K562 (cell line): ENCODE results near the gene WDR18. TPM values are rescaled to one million over a fixed set of nuclear protein-coding genes. Genes with fewer than 3 reads are reported as not detected.

Experiments used
- ATAC-seq: fragments of 200-7000 bp; cut with Tn5 transposase; 3 replicates; pipeline ENCODE4 v1.9.1; 2020; ENCODE audit warnings: moderate library complexity
- BruUV-seq: library from RNA; stranded (reverse); fragments of 400-500 nt; replicated peaks from 2 replicates; lab custom pipeline; 2021; lab: Mats Ljungman, UMichigan
- CTCF ChIA-PET: fragments of 300-600 bp; formaldehyde crosslinking; extraction: SDS; loops from one replicate; lab custom pipeline; 2021; ENCODE audit warnings: low intra/inter-chr PET ratio; lab: Yijun Ruan, JAX
- POLR2A ChIA-PET: fragments of 300-600, 350-650 bp; sonication (Branson Sonifier 250); formaldehyde crosslinking; extraction: SDS; loops from one replicate; lab custom pipeline; 2021; ENCODE audit warnings: antibody characterized with exemption, inconsistent platforms; lab: Yijun Ruan, JAX
- DNase-seq, 4 experiments: peaks; one replicate each; pipeline versions ENCODE4 v3.0.0 to v3.0.0-alpha.2; 2011 to 2018; ENCODE audit warnings: low spot score in 3 of 4, mixed read lengths in 3 of 4; ENCODE audit errors: extremely low read depth in 1 of 4
- FAIRE-seq: peaks from 2 replicates; lab custom pipeline; 2011; peaks lifted over from hg19 to GRCh38; lab: Jason Lieb, UNC
- H2AFZ ChIP-seq: 2 replicates; pipeline ENCODE4 v1.6.0; 2011; ENCODE audit warnings: low read depth, low read length, control low read depth, inconsistent platforms
- H3K27ac ChIP-seq: fragments of 200-600 bp; 3 replicates; pipeline ENCODE4 v1.8.0; 2011; ENCODE audit warnings: low read depth, mild to moderate bottlenecking, control low read depth, inconsistent platforms, low read length, moderate library complexity, mixed read lengths; ENCODE audit errors: extremely low read depth
- H3K27me3 ChIP-seq, 2 experiments: fragments of 300-600 bp in 1 of 2; 2 replicates in 1 of 2; 3 replicates in 1 of 2; pipeline versions ENCODE4 v1.6.0 to v1.8.0; 2011; ENCODE audit warnings: inconsistent platforms in 2 of 2, low read length in 2 of 2, mild to moderate bottlenecking in 1 of 2, mixed read lengths in 1 of 2, moderate library complexity in 1 of 2; ENCODE audit not compliant: control insufficient read depth in 2 of 2, insufficient read depth in 2 of 2
- H3K36me3 ChIP-seq: fragments of 300-600 bp; 3 replicates; pipeline ENCODE4 v1.8.0; 2011; ENCODE audit warnings: mild to moderate bottlenecking, low read length, inconsistent platforms; ENCODE audit not compliant: control insufficient read depth, insufficient read depth
- H3K4me1 ChIP-seq, 2 experiments: fragments of 200-600 bp in 1 of 2; replicated peaks in 1 of 2; 2 replicates in 1 of 2; 3 replicates in 1 of 2; pipeline versions ENCODE4 v1.5.1 to v1.8.0; 2011; ENCODE audit warnings: inconsistent platforms in 2 of 2, low read length in 2 of 2, mild to moderate bottlenecking in 1 of 2, mixed read lengths in 1 of 2, moderate library complexity in 1 of 2; ENCODE audit not compliant: control insufficient read depth in 2 of 2, insufficient read depth in 2 of 2
- H3K4me2 ChIP-seq: 2 replicates; pipeline ENCODE4 v1.6.1; 2011; ENCODE audit warnings: low read length, control low read depth, inconsistent platforms, mixed read lengths; ENCODE audit not compliant: insufficient read depth
- H3K4me3 ChIP-seq: fragments of 200-600 bp; sonication (generic), shearing (Covaris generic); 2 replicates; pipeline ENCODE4 v1.5.1; 2016; ENCODE audit warnings: control low read depth, inconsistent platforms
- H3K79me2 ChIP-seq: fragments of 200-600 bp; 3 replicates; pipeline ENCODE4 v1.8.0; 2011; ENCODE audit warnings: low read length, inconsistent platforms; ENCODE audit not compliant: control insufficient read depth, insufficient read depth
- H3K9ac ChIP-seq, 2 experiments: 2 replicates each; pipeline versions ENCODE4 v1.6.0 to v1.6.1; 2011; ENCODE audit warnings: low read depth in 2 of 2, low read length in 2 of 2, control low read depth in 1 of 2, inconsistent platforms in 1 of 2, mild to moderate bottlenecking in 1 of 2, mixed read lengths in 1 of 2; ENCODE audit not compliant: insufficient read depth in 1 of 2
- H3K9me1 ChIP-seq: one replicate; pipeline ENCODE4 v1.6.0; 2011; ENCODE audit warnings: inconsistent platforms, mild to moderate bottlenecking, low read length, moderate library complexity; ENCODE audit not compliant: control insufficient read depth, insufficient read depth
- H3K9me3 ChIP-seq: replicated peaks from 2 replicates; pipeline ENCODE4 v1.5.1; 2011; ENCODE audit warnings: low read depth, low read length, inconsistent platforms; ENCODE audit not compliant: control insufficient read depth, insufficient read depth
- H4K20me1 ChIP-seq: replicated peaks from 2 replicates; pipeline ENCODE4 v1.6.1; 2011; ENCODE audit warnings: low read length, inconsistent platforms, mixed read lengths; ENCODE audit not compliant: control insufficient read depth, insufficient read depth
- AFF4 ChIP-seq: sonication (generic); formaldehyde crosslinking; IDR thresholded peaks from 2 replicates; pipeline ENCODE4 v1.8.0; 2023; ENCODE audit warnings: mild to moderate bottlenecking, missing genetic modification reagents
- DPF2 ChIP-seq: fragments of 450-650 bp; IDR thresholded peaks from 2 replicates; pipeline ENCODE4 v1.6.1; 2016
- FOS ChIP-seq: IDR thresholded peaks from 3 replicates; pipeline ENCODE4 v1.6.1; 2011; ENCODE audit not compliant: insufficient read length; ENCODE audit errors: extremely low read depth
- KLF1 ChIP-seq: fragments of 450-650 bp; IDR thresholded peaks from 2 replicates; pipeline ENCODE4 v1.6.1; 2016; ENCODE audit warnings: missing genetic modification characterization, missing compliant biosample characterization
- MCM3 ChIP-seq: fragments of 450-650 bp; IDR thresholded peaks from 2 replicates; pipeline ENCODE4 v1.6.1; 2016
- MCM7 ChIP-seq, 2 experiments: fragments of 450-650 bp; IDR thresholded peaks; 2 replicates each; pipeline ENCODE4 v1.6.1; 2016 to 2018
- MIER1 ChIP-seq: fragments of 450-650 bp; IDR thresholded peaks from 2 replicates; pipeline ENCODE4 v1.6.1; 2016; ENCODE audit warnings: antibody characterized with exemption, mild to moderate bottlenecking, low read depth
- PHF8 ChIP-seq: fragments of 200-600 bp; sonication (generic); IDR thresholded peaks from 2 replicates; pipeline ENCODE4 v1.6.1; 2012; ENCODE audit warnings: mixed run types, mild to moderate bottlenecking, inconsistent platforms, low read length, moderate library complexity, borderline replicate concordance
- POLR2AphosphoS5 ChIP-seq: IDR thresholded peaks from 2 replicates; pipeline ENCODE4 v1.6.1; 2011; ENCODE audit warnings: mild to moderate bottlenecking, low read depth, low read length, moderate library complexity; ENCODE audit not compliant: control insufficient read depth, insufficient read depth
- POLR2G ChIP-seq: fragments of 200-400 bp; formaldehyde crosslinking; IDR thresholded peaks from 2 replicates; pipeline ENCODE4 v1.6.1; 2017; ENCODE audit warnings: low read depth, mild to moderate bottlenecking, antibody characterized with exemption, low read length, moderate library complexity
- RBFOX2 ChIP-seq: fragments of 200-400 bp; formaldehyde crosslinking; IDR thresholded peaks from 2 replicates; pipeline ENCODE4 v1.6.1; 2017; ENCODE audit warnings: low read depth, mild to moderate bottlenecking, low read length, moderate library complexity
- RUNX1 ChIP-seq: sonication (generic); IDR thresholded peaks from 2 replicates; pipeline ENCODE4 v1.6.1; 2016; ENCODE audit warnings: antibody characterized with exemption, low read depth
- TAF9B ChIP-seq: fragments of 450-650 bp; IDR thresholded peaks from 2 replicates; pipeline ENCODE4 v1.6.1; 2018; ENCODE audit warnings: mild to moderate bottlenecking; ENCODE audit not compliant: partially characterized antibody
- TRIM28 ChIP-seq: fragments of 450-650 bp; IDR thresholded peaks from 2 replicates; pipeline ENCODE4 v1.6.1; 2017
- ZBTB33 ChIP-seq: sonication (generic); formaldehyde crosslinking; IDR thresholded peaks from 2 replicates; pipeline ENCODE4 v1.8.1; 2023; ENCODE audit warnings: mild to moderate bottlenecking, missing genetic modification reagents
- ZNF696 ChIP-seq: fragments of 250-450 bp; sonication (Bioruptor Pico); conservative IDR thresholded peaks from 2 replicates; pipeline ENCODE4 v1.4.0; 2020; ENCODE audit warnings: mild to moderate bottlenecking, moderate library complexity
- ZNF780A ChIP-seq: fragments of 250-450 bp; sonication (Bioruptor Pico); IDR thresholded peaks from 2 replicates; pipeline ENCODE4 v1.5.0; 2021; ENCODE audit warnings: mild to moderate bottlenecking
- WGBS: fragments of 100-300 bp; shearing (Covaris generic); methylation state at CpG from one replicate; pipeline ENCODE4 v1.1.6; 2016; ENCODE audit warnings: low coverage, mixed read lengths; ENCODE audit not compliant: insufficient coverage; ENCODE audit errors: missing lambda C conversion rate; 5-methylcytosine and 5-hydroxymethylcytosine counted together
- in situ Hi-C: fragments of 300-500 bp; cut with MboI; formaldehyde crosslinking; loops from 4 replicates; pipeline ENCODE4 v1.15.0; 2018; ENCODE audit warnings: inconsistent platforms, mixed read lengths
- intact Hi-C: fragments of 100-400 bp; cut with micrococcal nuclease; formaldehyde crosslinking; loops from 2 replicates; pipeline ENCODE4 v1.14.2; 2022
- polyA plus RNA-seq, 8 experiments: library from polyadenylated mRNA; depleted of rRNA in 4 of 8; stranded (reverse) in 5 of 8; unstranded in 3 of 8; fragments of >200 nt; fragmentation: Nextera tagmentation in 2 of 8; fragmentation: Illumina TruSeq in 1 of 8; extraction: Ambion mirVana in 2 of 8; extraction: Trizol in 1 of 8; gene quantifications; 2 replicates each; pipeline versions ENCODE4 v1.2.1 to v1.2.3, GENCODE V29; 2011 to 2014; ENCODE audit warnings: inconsistent platforms in 1 of 8, missing spikeins in 1 of 8
- total RNA-seq, 7 experiments: library from RNA; depleted of rRNA in 6 of 7; stranded (reverse); fragments of >200 nt in 6 of 7; fragmentation: Illumina TruSeq in 2 of 7; extraction: Trizol in 2 of 7; gene quantifications; 2 replicates each; pipeline versions ENCODE4 v1.2.1 to v1.2.3, GENCODE V29; 2011 to 2021; ENCODE audit warnings: low replicate concordance in 1 of 7

WDR18 gene
- total and polyA plus RNA-seq, 9 of the 15 experiments (the other 6 are each of a cell fraction or from before 2014, with no cell fraction given) = 0.65 to 181 (median 30.1) TPM

- Histone ChIP-seq H3K79me2 (peaks cover 5% of the 10 kb centered on the region; the same call in 1 of the 3 replicates), H3K27ac (no peak overlapping the region), H3K36me3 (peaks cover 43% of the 10 kb centered on the region; the same call in 2 of the 3 replicates), H3K27me3 (no peaks in the 10 kb centered on the region), H3K9me1 (no peaks in the 10 kb centered on the region), H3K4me1 (peaks cover 0 to 75% of the 10 kb centered on the region in 2 experiments; a peak in 2 of 5 replicates), H3K9me3 (no peaks in the 10 kb centered on the region), H2AFZ (no peak overlapping the region), H3K4me3 (no peak overlapping the region), H3K9ac (no peak overlapping the region), H4K20me1 (no peaks in the 10 kb centered on the region), H3K4me2 (no peak overlapping the region)
- DNase-seq = no peak
- in situ Hi-C loops = no loop called here
- WGBS = 91% methylated on average over 24 of the region's 45 CpGs
- no peak for FAIRE-seq
- POLR2A ChIA-PET = no interaction called here
- no TSS peak for BruUV-seq
- CTCF ChIA-PET = no interaction called here
- no peak for ATAC-seq
- intact Hi-C loops = no loop called here
- TF ChIP-seq FOS (no peak), POLR2AphosphoS5 (no peak), ZNF780A (CRISPR knock-in tag) (no peak), ZNF696 (CRISPR knock-in tag) (no peak), MCM7 (IDR thresholded peaks at IDR 0.05) (no peak), KLF1 (tag) (no peak), POLR2G (peak; percentile 68), TAF9B (no peak), DPF2 (no peak), ZBTB33 (CRISPR knock-in tag) (peak; percentile 21; the same call in 1 of the 2 replicates), AFF4 (CRISPR knock-in tag) (no peak), TRIM28 (no peak), PHF8 (no peak), RUNX1 (no peak), MIER1 (no peak), RBFOX2 (peak; percentile 48), MCM3 (no peak)
Observed at GRCh38 chr19:1008268-1009040, 24.3 kb downstream of the WDR18 start.
